ENCODE data around the gene FRMD5.

Gene FRMD5

GRCh38 chr15:44159492-44159891, 35.6 kb downstream of the FRMD5 start:
- no peak for DNase-seq

GRCh38 chr15:44158111-44158510, 37.0 kb downstream of the FRMD5 start:
- DNase-seq = no peak

GRCh38 chr15:44157679-44158078, 37.4 kb downstream of the FRMD5 start:
- no peak for DNase-seq

- no peak for DNase-seq
These were observed 41.7 kb downstream of the FRMD5 start for GRCh38 chr15:44153352-44153751.

GRCh38 chr15:44149224-44149623, 45.8 kb downstream of the FRMD5 start:
- no peak for DNase-seq

GRCh38 chr15:44148580-44148979, 46.5 kb downstream of the FRMD5 start:
- DNase-seq = no peak

- DNase-seq = no peak
These were observed 47.4 kb downstream of the FRMD5 start for GRCh38 chr15:44147636-44148035.

- DNase-seq = no peak
These were observed 49.6 kb downstream of the FRMD5 start for GRCh38 chr15:44145495-44145894.

GRCh38 chr15:44144992-44145391, 50.1 kb downstream of the FRMD5 start:
- no peak for DNase-seq

- no peak for DNase-seq
These were observed 50.9 kb downstream of the FRMD5 start for GRCh38 chr15:44144184-44144583.

- no peak for DNase-seq
These were observed 57.3 kb downstream of the FRMD5 start for GRCh38 chr15:44137750-44138149.

GRCh38 chr15:44136991-44137477, 58.0 kb downstream of the FRMD5 start:
- DNase-seq = no peak

- DNase-seq = no peak
These were observed 63.0 kb downstream of the FRMD5 start for GRCh38 chr15:44132057-44132456.

GRCh38 chr15:44130778-44131177, 64.3 kb downstream of the FRMD5 start:
- no peak for DNase-seq

GRCh38 chr15:44129911-44130310, 65.2 kb downstream of the FRMD5 start:
- no peak for DNase-seq

GRCh38 chr15:44128443-44128842, 66.6 kb downstream of the FRMD5 start:
- no peak for DNase-seq

- DNase-seq = no peak
These were observed 69.2 kb downstream of the FRMD5 start for GRCh38 chr15:44125879-44126278.

- DNase-seq = no peak
These were observed 92.3 kb downstream of the FRMD5 start for GRCh38 chr15:44102675-44103254.

- no peak for DNase-seq
These were observed 93.1 kb downstream of the FRMD5 start for GRCh38 chr15:44101944-44102343.

GRCh38 chr15:44101286-44101685, 93.8 kb downstream of the FRMD5 start:
- DNase-seq = no peak

- DNase-seq = no peak
These were observed 95.4 kb downstream of the FRMD5 start for GRCh38 chr15:44099671-44100070.

GRCh38 chr15:44097552-44097951, 97.5 kb downstream of the FRMD5 start:
- DNase-seq = no peak

- DNase-seq = no peak
These were observed 98.5 kb downstream of the FRMD5 start for GRCh38 chr15:44096596-44096995.

- no peak for DNase-seq
These were observed 100.3 kb downstream of the FRMD5 start for GRCh38 chr15:44094781-44095180.

GRCh38 chr15:44093836-44094235, 101.2 kb downstream of the FRMD5 start:
- DNase-seq = no peak

GRCh38 chr15:44092221-44092620, 102.8 kb downstream of the FRMD5 start:
- DNase-seq = no peak
